Measurements from ENCODE around the gene FOXJ3.

The FOXJ3 gene

GRCh38 chr1:42163536-42164503, 171.2 kb downstream of the FOXJ3 start:
- DNase-seq: no peak

DNA sequence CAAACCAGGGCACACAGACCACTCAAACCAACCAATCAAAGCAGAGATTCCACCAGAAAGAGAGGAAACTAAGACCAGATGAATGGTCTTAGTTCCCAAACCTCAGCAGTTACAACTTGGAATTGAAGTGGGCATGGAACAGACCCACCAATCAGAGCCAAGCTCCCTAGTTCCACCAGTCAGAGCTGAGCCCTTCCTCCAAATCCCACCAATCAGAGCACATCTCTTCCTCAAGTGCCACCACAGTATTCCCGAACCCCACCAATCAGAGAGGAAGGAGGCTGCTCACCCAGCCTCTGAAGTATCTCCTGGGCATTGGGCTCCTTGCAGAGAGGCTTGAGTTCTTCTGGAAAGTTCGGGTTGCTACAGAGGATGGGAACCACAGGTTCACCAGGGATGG, 171.9 kb downstream of the FOXJ3 start:
- DNase-seq: no peak

DNA sequence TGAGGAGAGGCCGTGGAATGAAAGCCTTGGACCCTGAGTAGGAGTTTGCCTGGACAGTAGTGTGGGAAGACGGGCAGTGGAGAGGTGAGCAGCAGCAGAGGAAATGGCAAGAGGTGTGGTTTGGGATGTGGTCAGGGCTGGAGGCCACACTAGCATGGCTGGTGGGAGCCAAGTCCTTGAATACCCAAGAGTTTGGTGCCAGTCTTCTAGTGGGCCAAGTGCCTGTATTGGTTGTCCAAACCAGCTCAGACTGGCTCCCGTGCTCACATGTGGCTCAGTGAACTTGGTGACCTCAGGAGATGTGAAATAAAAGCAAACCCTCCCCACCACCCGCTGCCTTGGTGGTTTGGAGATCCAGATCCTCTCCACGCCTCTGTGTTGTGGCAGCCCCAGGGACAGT, 172.9 kb downstream of the FOXJ3 start:
- no peak for DNase-seq

- DNase-seq: no peak
Observed at GRCh38 chr1:42158189-42158588, 176.8 kb downstream of the FOXJ3 start.

- DNase-seq: no peak
Observed at GRCh38 chr1:42157667-42158066, 177.4 kb downstream of the FOXJ3 start.

GRCh38 chr1:42155362-42155761, 179.7 kb downstream of the FOXJ3 start:
- DNase-seq: no peak

DNA sequence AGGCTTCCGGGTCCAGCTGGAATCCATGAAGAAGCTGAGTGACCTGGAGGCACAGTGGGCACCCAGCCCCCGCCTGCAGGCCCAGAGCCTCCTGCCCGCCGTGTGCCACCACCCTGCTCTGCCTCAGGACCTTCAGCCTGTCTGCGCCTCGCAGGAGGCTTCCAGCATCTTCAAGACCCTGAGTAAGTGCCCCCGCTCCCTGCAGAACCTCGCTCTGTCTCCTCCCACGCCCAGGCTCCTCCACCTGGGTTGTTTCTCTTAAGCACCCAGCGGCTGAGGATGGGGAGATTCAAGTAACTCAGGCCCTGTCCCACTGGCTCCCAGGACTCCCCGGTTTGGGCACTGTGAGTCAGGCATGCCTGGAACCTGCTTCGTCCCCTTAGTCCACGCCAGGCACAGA, 180.3 kb downstream of the FOXJ3 start:
- DNase-seq: no peak

GRCh38 chr1:42153624-42154023, 181.4 kb downstream of the FOXJ3 start:
- no peak for DNase-seq

DNA sequence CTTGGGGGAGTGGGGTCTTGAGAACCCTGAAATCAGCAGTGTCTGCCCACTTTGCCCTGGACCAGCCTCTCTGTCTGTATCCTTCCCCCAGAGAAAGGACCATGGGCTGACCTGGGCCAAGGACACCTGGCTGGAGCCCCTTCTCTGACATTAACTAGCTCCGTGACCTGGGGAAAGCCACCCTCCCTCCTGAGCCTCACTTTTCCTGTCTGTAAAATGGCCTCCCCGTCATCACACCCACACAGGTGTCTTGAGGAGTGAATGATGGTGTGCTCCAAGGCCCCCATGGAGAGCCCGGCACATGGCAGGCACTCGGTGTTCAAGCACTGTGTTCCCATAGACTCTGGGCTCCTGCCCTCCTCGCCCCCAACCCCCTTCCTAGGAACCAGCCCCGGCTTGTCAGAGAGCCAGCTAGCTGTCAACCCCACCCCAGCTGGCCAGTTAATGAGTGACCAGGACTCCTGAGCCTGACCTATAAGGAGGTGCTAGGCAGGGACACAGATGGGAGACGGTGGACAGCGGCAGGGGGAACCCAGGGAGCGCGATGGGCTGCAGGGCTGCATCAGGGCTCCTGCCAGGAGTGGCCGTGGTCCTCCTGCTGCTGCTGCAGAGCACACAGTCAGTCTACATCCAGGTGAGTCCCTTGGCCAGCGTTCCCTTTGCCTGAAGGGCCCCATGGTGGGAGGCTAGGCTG, 182.0 kb downstream of the FOXJ3 start, which contains the start of gene GUCA2B:
GUCA2B (plus strand) TSS at position 504 of the 694 bp plus-strand sequence; CDS start at position 545, 41 bp downstream.
- no peak for DNase-seq

DNA sequence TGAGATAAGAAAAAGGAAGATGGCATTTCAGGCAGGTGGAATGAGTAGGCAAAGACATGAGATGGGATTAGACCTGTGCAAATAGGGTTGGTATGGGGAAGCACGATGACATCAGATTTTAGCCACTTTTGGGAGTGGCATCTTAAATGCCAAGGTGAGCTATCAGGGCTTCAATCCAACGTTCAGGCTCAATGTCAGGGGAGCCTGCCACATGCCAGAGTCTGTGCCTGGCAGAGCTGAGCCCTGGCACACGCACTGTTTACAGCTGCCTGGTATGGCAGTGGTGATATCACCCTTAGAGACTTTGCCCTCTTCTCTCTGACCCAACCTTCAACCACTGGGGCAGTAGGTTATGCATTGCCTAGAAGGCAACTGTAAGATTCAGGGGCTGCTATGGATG, 182.9 kb downstream of the FOXJ3 start:
- no peak for DNase-seq

GRCh38 chr1:42150651-42151050, 184.4 kb downstream of the FOXJ3 start:
- no peak for DNase-seq

GRCh38 chr1:42148166-42148565, 186.9 kb downstream of the FOXJ3 start:
- no peak for DNase-seq

DNA sequence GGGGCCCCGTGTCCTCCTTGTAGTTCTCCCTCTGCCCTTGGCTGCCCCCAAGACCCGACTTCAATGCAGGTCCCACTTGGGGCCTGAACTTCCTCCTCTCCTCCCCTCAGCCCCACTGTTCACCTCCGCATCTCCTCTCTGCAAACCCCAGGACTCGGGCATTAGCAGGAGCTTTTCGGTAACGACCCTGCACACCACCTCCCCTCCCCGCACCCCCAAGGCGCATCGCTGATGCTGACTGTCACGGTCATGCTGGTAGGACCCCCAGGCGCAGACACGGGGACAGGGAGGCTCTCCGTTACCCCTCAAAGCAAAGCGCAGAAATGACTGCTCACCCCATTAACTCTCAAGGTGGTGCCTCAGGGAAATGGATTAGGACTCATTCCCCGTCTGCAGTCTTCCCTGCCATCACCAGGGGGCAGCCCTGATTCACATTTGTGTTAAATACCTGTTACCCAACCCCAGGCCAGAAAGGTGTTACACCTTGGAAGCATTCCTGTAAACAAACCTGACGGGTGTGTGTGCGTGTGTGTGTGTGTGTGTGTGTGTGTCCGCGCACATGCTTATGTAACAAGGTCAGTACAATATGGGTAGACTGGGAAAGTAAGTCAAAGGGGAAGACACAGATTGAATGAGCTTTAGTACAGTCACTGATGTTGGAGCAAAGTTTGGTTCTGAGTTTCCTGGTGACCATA, 188.3 kb downstream of the FOXJ3 start:
- DNase-seq: peak; percentile 69

GRCh38 chr1:42145764-42146625, 189.0 kb downstream of the FOXJ3 start:
- DNase-seq: no peak

- no peak for DNase-seq
Observed at GRCh38 chr1:42145389-42145716, 189.7 kb downstream of the FOXJ3 start.

DNA sequence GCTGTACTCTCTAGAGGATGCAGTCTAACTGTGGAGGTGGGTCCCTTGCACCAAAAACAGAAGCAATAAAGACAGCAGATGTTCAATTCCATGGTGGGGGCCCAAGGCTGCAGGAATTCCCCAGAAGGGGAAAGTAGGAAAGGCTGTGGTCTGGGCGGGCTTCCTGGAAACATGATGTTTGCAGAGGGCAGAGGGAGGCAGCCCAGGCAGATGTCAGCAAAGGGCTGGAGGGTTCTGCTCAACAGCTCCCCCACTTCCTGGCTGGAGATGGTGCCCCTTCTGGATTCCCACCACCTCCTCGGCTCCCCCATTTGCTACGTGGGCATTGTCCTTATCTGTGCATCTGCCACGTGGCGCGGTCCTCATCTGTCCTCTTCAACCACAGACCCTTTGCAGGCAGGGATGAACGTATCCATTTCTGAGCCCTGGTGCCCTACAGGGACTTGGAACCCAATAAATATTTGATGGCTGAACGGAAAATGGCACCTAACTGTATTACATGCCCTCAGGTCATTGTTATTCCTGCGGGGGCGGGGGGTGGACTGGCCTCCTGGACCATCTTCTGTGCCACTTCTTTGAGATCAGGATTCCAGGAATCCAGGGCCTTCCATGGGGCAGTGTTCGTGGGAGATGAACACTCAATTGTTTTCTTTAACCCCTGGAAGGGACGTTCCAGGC, 190.2 kb downstream of the FOXJ3 start:
- no peak for DNase-seq

DNA sequence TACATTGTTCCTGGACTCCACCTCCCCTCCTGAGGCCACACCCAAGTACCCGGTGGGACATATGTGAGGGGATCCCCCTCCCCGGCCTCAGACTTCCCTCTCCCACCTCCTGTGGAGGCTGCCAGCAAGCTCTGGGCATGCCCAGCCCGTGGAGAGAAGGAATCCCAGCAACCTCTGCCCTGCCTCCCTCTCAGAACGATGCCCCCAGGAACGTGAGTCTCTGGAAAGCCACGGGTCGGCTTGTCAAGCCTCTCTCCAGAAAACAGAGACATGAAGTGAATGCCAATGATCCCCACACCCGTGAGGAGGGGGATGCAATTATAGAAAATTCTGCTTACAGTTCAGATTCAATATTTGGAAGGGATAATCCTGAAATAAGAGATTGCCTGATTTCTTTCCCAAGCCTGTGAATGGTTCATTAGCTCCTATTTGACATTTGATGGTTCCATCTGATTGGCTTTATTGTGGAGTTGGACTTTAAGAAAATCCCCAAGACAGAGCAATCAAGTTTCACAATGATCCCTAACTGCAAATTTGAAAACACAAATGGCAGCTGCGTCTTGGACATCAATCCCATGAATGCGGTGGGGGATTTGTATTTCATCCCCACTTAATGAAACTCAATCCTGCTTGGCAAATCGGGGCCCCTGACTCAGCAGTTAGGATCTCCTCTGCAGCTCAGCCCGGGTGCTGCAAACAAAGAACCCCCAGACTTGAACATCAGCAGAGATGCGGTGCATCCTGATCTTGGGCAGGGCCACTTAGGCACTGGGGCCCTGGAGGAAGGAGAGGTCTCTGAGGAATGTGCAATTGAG, 190.9 kb downstream of the FOXJ3 start:
- DNase-seq: no peak

DNA sequence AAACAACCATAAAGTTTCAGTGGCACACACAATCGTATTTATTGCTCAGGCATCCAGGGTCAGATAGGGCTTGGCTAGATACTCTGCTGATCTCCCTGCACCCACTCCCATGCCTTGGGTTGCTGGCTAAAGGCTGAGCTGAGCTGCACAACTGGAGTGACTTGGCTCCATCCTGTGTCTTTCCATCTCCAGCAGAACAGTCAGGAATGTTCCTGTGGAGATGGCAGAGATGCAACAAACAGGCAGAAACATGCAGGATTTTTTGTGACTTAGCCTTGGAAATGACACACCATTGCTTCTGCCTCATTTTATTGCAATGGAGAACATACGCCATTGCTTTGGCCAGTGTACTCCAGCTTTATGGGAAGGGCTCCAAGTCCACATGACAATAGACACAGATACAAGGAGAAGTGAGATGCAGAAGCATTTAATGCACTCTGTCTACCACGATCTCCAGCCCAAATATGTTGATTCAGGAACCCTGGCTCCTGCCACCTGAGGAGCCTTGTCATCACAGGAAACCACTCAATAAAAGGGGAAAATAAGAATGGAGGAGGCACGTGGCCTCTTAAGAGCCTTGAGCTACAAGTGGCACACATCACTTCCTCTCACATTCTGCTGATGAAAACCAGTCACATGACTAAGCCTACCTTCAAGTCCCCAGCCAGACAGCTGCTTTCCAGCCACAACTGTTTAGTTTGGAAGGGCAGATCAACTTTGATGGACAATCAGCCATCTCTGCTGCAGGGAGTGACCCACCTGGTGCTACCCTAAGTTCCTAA, 191.9 kb downstream of the FOXJ3 start:
- DNase-seq: no peak

DNA sequence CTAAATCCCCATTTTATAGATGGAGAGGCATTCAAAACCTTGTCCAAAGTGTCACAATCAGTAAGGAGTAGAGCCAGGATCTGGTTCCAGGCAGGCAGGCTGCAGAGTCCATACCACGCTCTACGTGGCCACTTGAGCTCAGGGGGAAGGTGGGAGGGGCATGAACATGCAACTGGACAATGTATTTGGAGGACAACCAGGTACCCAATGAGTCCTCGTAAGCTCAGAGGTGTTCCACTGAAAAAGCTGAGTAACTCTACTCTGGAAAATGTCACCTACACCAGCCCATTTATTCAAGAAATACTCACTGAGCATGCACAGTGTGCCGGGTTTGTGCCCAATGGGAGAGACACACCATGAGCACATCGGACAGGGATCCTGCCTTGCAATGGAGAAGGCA, 193.1 kb downstream of the FOXJ3 start:
- DNase-seq: no peak

- no peak for DNase-seq
Observed at GRCh38 chr1:42140191-42140590, 194.8 kb downstream of the FOXJ3 start.
